H1 (cell line): Measurements from ENCODE around the gene UBE3A. TPM values are rescaled to one million over a fixed set of nuclear protein-coding genes. Genes with fewer than 3 reads are reported as not detected.

Source experiments
- CTCF ChIA-PET: fragments of 300-600 bp; sonication (Branson Sonifier 250); formaldehyde crosslinking; loops from one replicate; lab custom pipeline; 2021; ENCODE audit not compliant: partially characterized antibody; lab: Charles Lee
- POLR2A ChIA-PET: fragments of 300-600 bp; sonication (Branson Sonifier 250); formaldehyde crosslinking; loops from one replicate; lab custom pipeline; 2021; ENCODE audit warnings: inconsistent platforms; ENCODE audit not compliant: partially characterized antibody; lab: Charles Lee
- DNase-seq, 2 experiments: peaks; one replicate each; pipeline versions ENCODE4 v3.0.0 to v3.0.0-alpha.2; 2010 to 2022; ENCODE audit warnings: low spot score in 2 of 2, low read depth in 1 of 2, mixed read lengths in 1 of 2
- FAIRE-seq: peaks from 2 replicates; lab custom pipeline; 2011; peaks lifted over from hg19 to GRCh38; lab: Jason Lieb, UNC
- H2AFZ ChIP-seq: 2 replicates; pipeline ENCODE4 v1.8.1; 2012; ENCODE audit warnings: low read length, inconsistent platforms
- H2AK5ac ChIP-seq: 2 replicates; pipeline ENCODE4 v1.6.1; 2013; ENCODE audit warnings: low read depth, low read length
- H2BK120ac ChIP-seq: replicated peaks from 2 replicates; pipeline ENCODE3; 2013; ENCODE audit warnings: low read depth, low read length, inconsistent platforms
- H2BK12ac ChIP-seq: 2 replicates; pipeline ENCODE4 v1.6.1; 2013; ENCODE audit warnings: low read depth, low read length
- H2BK15ac ChIP-seq: 2 replicates; pipeline ENCODE4 v1.6.1; 2013; ENCODE audit warnings: low read length
- H2BK20ac ChIP-seq: 2 replicates; pipeline ENCODE4 v1.6.1; 2013; ENCODE audit warnings: low read length
- H2BK5ac ChIP-seq: 2 replicates; pipeline ENCODE4 v1.6.1; 2013; ENCODE audit warnings: low read depth, low read length
- H3K14ac ChIP-seq: 2 replicates; pipeline ENCODE4 v1.6.1; 2013; ENCODE audit warnings: inconsistent platforms; ENCODE audit not compliant: insufficient read length
- H3K18ac ChIP-seq: 2 replicates; pipeline ENCODE4 v1.6.1; 2013; ENCODE audit warnings: low read length; ENCODE audit errors: extremely low read depth
- H3K23ac ChIP-seq: 2 replicates; pipeline ENCODE4 v1.6.1; 2013; ENCODE audit warnings: inconsistent platforms; ENCODE audit not compliant: insufficient read length
- H3K23me2 ChIP-seq: 2 replicates; pipeline ENCODE4 v1.6.1; 2013; ENCODE audit warnings: low read depth, low read length
- H3K27ac ChIP-seq: 2 replicates; pipeline ENCODE4 v1.6.1; 2011; ENCODE audit warnings: low read depth, low read length, inconsistent platforms
- H3K27me3 ChIP-seq, 4 experiments: replicated peaks in 1 of 4; 1 replicate in 1 of 4; 2 replicates in 3 of 4; pipeline versions ENCODE4 v1.6.1 to v1.8.1; 2011 to 2013; ENCODE audit warnings: low read length in 3 of 4, mild to moderate bottlenecking in 3 of 4, inconsistent platforms in 2 of 4, mixed read lengths in 2 of 4, moderate library complexity in 1 of 4; ENCODE audit not compliant: control insufficient read depth in 3 of 4, insufficient read depth in 3 of 4; ENCODE audit errors: extremely low read depth in 1 of 4
- H3K36me3 ChIP-seq, 4 experiments: 2 replicates each; pipeline versions ENCODE4 v1.6.1 to v1.8.1; 2011 to 2013; ENCODE audit warnings: mild to moderate bottlenecking in 4 of 4, low read length in 3 of 4, moderate library complexity in 2 of 4, control low read depth in 1 of 4, inconsistent platforms in 1 of 4; ENCODE audit not compliant: insufficient read depth in 4 of 4, control insufficient read depth in 2 of 4
- H3K4ac ChIP-seq: replicated peaks from 2 replicates; pipeline ENCODE3; 2013; ENCODE audit warnings: low read length, low read depth, mixed read lengths, inconsistent platforms; ENCODE audit not compliant: insufficient read length
- H3K4me1 ChIP-seq, 4 experiments: replicated peaks in 1 of 4; 1 replicate in 1 of 4; 2 replicates in 3 of 4; pipeline versions ENCODE4 v1.6.1 to v1.8.1; 2011 to 2013; ENCODE audit warnings: low read length in 3 of 4, inconsistent platforms in 2 of 4, mixed read lengths in 1 of 4; ENCODE audit not compliant: insufficient read depth in 4 of 4, control insufficient read depth in 3 of 4
- H3K4me2 ChIP-seq, 2 experiments: 2 replicates each; pipeline versions ENCODE4 v1.6.1 to v1.8.1; 2011 to 2013; ENCODE audit warnings: low read depth in 2 of 2, low read length in 2 of 2, control low read depth in 1 of 2, inconsistent platforms in 1 of 2, mild to moderate bottlenecking in 1 of 2; ENCODE audit not compliant: insufficient read depth in 1 of 2
- H3K4me3 ChIP-seq, 4 experiments: fragments of 200-600, 300-600 bp in 1 of 4; sonication (generic), shearing (Covaris generic), sonication (Bioruptor Twin) in 1 of 4; 2 replicates each; pipeline versions ENCODE4 v1.5.1 to v1.8.1; 2011 to 2016; ENCODE audit warnings: low read length in 4 of 4, low read depth in 3 of 4, control low read depth in 2 of 4, inconsistent platforms in 2 of 4, mild to moderate bottlenecking in 2 of 4, mixed read lengths in 1 of 4, moderate library complexity in 1 of 4; ENCODE audit not compliant: insufficient read depth in 2 of 4; ENCODE audit errors: extremely low read depth in 1 of 4
- H3K56ac ChIP-seq: replicated peaks from 2 replicates; pipeline ENCODE3; 2013; ENCODE audit warnings: low read depth, mild to moderate bottlenecking, mixed read lengths, low read length, inconsistent platforms; ENCODE audit not compliant: insufficient read length
- H3K79me1 ChIP-seq: 2 replicates; pipeline ENCODE4 v1.6.1; 2013; ENCODE audit warnings: low read depth, low read length, control low read depth
- H3K79me2 ChIP-seq, 2 experiments: 2 replicates each; pipeline versions ENCODE4 v1.6.1 to v1.8.1; 2012 to 2013; ENCODE audit warnings: low read length in 2 of 2, mild to moderate bottlenecking in 2 of 2, inconsistent platforms in 1 of 2; ENCODE audit not compliant: insufficient read depth in 2 of 2, control insufficient read depth in 1 of 2
- H3K9ac ChIP-seq, 4 experiments: replicated peaks in 1 of 4; 1 replicate in 1 of 4; 2 replicates in 3 of 4; pipeline versions ENCODE4 v1.6.1 to v1.8.1; 2011 to 2013; ENCODE audit warnings: low read depth in 3 of 4, low read length in 3 of 4, control low read depth in 2 of 4, mild to moderate bottlenecking in 2 of 4, moderate library complexity in 2 of 4, inconsistent platforms in 1 of 4; ENCODE audit errors: extremely low read depth in 1 of 4
- H3K9me3 ChIP-seq, 2 experiments: 2 replicates each; pipeline versions ENCODE4 v1.6.1 to v1.8.1; 2012 to 2013; ENCODE audit warnings: mild to moderate bottlenecking in 2 of 2, moderate library complexity in 2 of 2, control low read depth in 1 of 2, inconsistent platforms in 1 of 2, low read depth in 1 of 2, low read length in 1 of 2, mixed read lengths in 1 of 2; ENCODE audit not compliant: insufficient read depth in 2 of 2
- H4K20me1 ChIP-seq, 2 experiments: replicated peaks in 1 of 2; 2 replicates each; pipeline versions ENCODE3 to v1.8.1; 2011 to 2013; ENCODE audit warnings: inconsistent platforms in 2 of 2, low read length in 2 of 2, mild to moderate bottlenecking in 1 of 2; ENCODE audit not compliant: insufficient read depth in 2 of 2, control insufficient read depth in 1 of 2
- H4K5ac ChIP-seq: 2 replicates; pipeline ENCODE4 v1.6.1; 2013; ENCODE audit warnings: low read length, low read depth, mixed read lengths, inconsistent platforms; ENCODE audit not compliant: insufficient read length
- H4K8ac ChIP-seq: 2 replicates; pipeline ENCODE4 v1.8.0; 2013; ENCODE audit warnings: mild to moderate bottlenecking, moderate library complexity, low read length, inconsistent platforms; ENCODE audit not compliant: insufficient read depth; ENCODE audit errors: extremely low read depth
- H4K91ac ChIP-seq: replicated peaks from 2 replicates; pipeline ENCODE3; 2013; ENCODE audit warnings: low read length, mixed read lengths, inconsistent platforms; ENCODE audit not compliant: insufficient read length
- ATF3 ChIP-seq: IDR thresholded peaks from 2 replicates; pipeline ENCODE4 v1.6.1; 2011; ENCODE audit warnings: low read depth, mild to moderate bottlenecking, low read length; ENCODE audit not compliant: insufficient read depth
- MAFK ChIP-seq: IDR thresholded peaks from 2 replicates; pipeline ENCODE4 v1.6.1; 2012; ENCODE audit warnings: low read depth, mild to moderate bottlenecking, improper control_type of control experiment, low read length
- MAX ChIP-seq: IDR thresholded peaks from 2 replicates; pipeline ENCODE4 v1.6.1; 2012; ENCODE audit warnings: inconsistent platforms
- USF2 ChIP-seq: IDR thresholded peaks from 2 replicates; pipeline ENCODE4 v1.6.1; 2011; ENCODE audit warnings: low read length, improper control_type of control experiment
- WGBS, 2 experiments: shearing (Covaris generic) in 1 of 2; methylation state at CpG; one replicate each; pipeline versions ENCODE4 v1.1.6 to v1.1.7; 2013 to 2015; ENCODE audit warnings: low lambda C conversion rate in 2 of 2, mixed read lengths in 2 of 2, inconsistent platforms in 1 of 2, low coverage in 1 of 2, missing lambda C conversion rate in 1 of 2; ENCODE audit not compliant: insufficient replicate concordance in 2 of 2, insufficient coverage in 1 of 2, insufficient read length in 1 of 2; ENCODE audit errors: extremely low coverage in 1 of 2, missing lambda C conversion rate in 1 of 2; 5-methylcytosine and 5-hydroxymethylcytosine counted together
- polyA plus RNA-seq, 7 experiments: library from polyadenylated mRNA; depleted of rRNA in 3 of 7; stranded (reverse) in 5 of 7; unstranded in 2 of 7; fragments of >200 nt in 5 of 7; fragments of 200-250 nt in 2 of 7; gene quantifications; 1 replicate in 5 of 7; 2 replicates in 1 of 7; 4 replicates in 1 of 7; pipeline versions ENCODE4 v1.2.1 to v1.2.3, GENCODE V29; 2011 to 2013; ENCODE audit warnings: missing spikeins in 2 of 7, mixed read lengths in 2 of 7
- total RNA-seq: library from RNA; stranded (reverse); fragmentation: NEBNext Ultra II Directional; extraction: Animal tissue kit (Norgen Biotek cat#: 25700); gene quantifications from 2 replicates; pipeline ENCODE4 v1.2.1, GENCODE V29; 2021

Gene UBE3A
- total and polyA plus RNA-seq, 2 of the 8 experiments (the other 6 are each of a cell fraction or from before 2014, with no cell fraction given), result 13.8 to 110 TPM

DNA sequence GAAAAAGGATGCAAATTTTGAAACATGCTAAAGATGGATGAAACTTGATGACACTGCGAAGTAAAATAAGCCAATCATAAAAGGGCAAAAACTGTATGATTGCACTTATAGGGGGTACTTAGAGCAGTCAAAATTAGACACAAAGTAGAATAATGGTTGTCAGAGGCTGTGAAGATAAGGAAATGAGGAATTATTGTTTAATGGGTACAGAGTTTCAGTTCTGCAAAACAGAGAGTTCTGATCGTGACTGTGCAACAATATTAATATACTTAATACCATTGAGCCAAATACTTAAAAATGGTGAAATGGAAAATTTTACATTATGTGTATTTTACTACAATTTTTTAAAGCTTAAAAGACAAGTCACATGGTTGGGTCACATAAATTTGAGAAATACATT is 35.1 kb downstream of the UBE3A start:
- 94% methylated on average over 2 of the region's 2 CpGs; no CpG with 5 or more reads in 1 of the 2 experiments for WGBS, 2 experiments
- Histone ChIP-seq H4K8ac (no peak overlapping the region), H3K27me3 (no peaks in the 10 kb centered on the region), H4K5ac (no peak overlapping the region), H2BK20ac (no peak overlapping the region), H4K20me1 (peaks cover 1 to 2% of the 10 kb centered on the region in 2 experiments), H2AK5ac (no peak overlapping the region), H3K4me2 (no peak overlapping the region), H3K23me2 (no peaks in the 10 kb centered on the region), H3K18ac (no peak overlapping the region), H3K79me2 (peaks cover 6 to 74% of the 10 kb centered on the region in 2 experiments), H4K91ac (no peak overlapping the region), H3K36me3 (peaks cover 4 to 18% (median 8%) of the 10 kb centered on the region in 4 experiments; a peak in 7 of 8 replicates), H2BK15ac (no peak overlapping the region), H2AFZ (no peak overlapping the region), H2BK12ac (no peak overlapping the region), H3K9me3 (no peaks in the 10 kb centered on the region), H3K56ac (no peak overlapping the region), H3K9ac (no peak overlapping the region), H3K14ac (no peak overlapping the region), H2BK120ac (no peak overlapping the region), H2BK5ac (no peak overlapping the region), H3K4ac (no peak overlapping the region), H3K4me3 (no peak overlapping the region), H3K79me1 (peaks cover 7% of the 10 kb centered on the region; the same call in 1 of the 2 replicates), H3K27ac (no peak overlapping the region), H3K23ac (no peak overlapping the region), H3K4me1 (peaks cover 0 to 11% (median 5%) of the 10 kb centered on the region in 4 experiments; a peak in 4 of 7 replicates)
- CTCF ChIA-PET, result no interaction called here
- DNase-seq, result no peak
- TF ChIP-seq MAFK, result no peak
- TF ChIP-seq MAX, result no peak
- no peak for TF ChIP-seq ATF3
- TF ChIP-seq USF2, result no peak
- FAIRE-seq, result no peak
- POLR2A ChIA-PET, result interaction anchor here (1.0 kb wide), 1 partner anchor 12 kb away, joined by 3 read pairs; no protein-coding TSS in a partner anchor
